ENCODE measurements around the gene POLN.

- TF ChIP-seq, protein P1, sequence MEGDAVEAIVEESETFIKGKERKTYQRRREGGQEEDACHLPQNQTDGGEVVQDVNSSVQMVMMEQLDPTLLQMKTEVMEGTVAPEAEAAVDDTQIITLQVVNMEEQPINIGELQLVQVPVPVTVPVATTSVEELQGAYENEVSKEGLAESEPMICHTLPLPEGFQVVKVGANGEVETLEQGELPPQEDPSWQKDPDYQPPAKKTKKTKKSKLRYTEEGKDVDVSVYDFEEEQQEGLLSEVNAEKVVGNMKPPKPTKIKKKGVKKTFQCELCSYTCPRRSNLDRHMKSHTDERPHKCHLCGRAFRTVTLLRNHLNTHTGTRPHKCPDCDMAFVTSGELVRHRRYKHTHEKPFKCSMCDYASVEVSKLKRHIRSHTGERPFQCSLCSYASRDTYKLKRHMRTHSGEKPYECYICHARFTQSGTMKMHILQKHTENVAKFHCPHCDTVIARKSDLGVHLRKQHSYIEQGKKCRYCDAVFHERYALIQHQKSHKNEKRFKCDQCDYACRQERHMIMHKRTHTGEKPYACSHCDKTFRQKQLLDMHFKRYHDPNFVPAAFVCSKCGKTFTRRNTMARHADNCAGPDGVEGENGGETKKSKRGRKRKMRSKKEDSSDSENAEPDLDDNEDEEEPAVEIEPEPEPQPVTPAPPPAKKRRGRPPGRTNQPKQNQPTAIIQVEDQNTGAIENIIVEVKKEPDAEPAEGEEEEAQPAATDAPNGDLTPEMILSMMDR (IDR thresholded peaks at IDR 0.05): no peak
- TF ChIP-seq BHLHE40 (IDR thresholded peaks at IDR 0.05; ENCODE audit: low read depth, low read length) (no peak), POLR2A (IDR thresholded peaks at IDR 0.05; ENCODE audit: low read length) (no peak), FOSL2 (IDR thresholded peaks at IDR 0.05) (no peak), FOSL2 (CRISPR knock-in tag; IDR thresholded peaks at IDR 0.05) (no peak), CEBPB (IDR thresholded peaks at IDR 0.05) (no peak), NR3C1 (IDR thresholded peaks at IDR 0.05) (no peak), SMC3 (IDR thresholded peaks at IDR 0.05) (no peak), CHD2 (IDR thresholded peaks at IDR 0.05; ENCODE audit: low read length, partially characterized antibody) (no peak), NFE2L2 (conservative IDR thresholded peaks at IDR 0.05; ENCODE audit: low read length) (no peak)
Observed at GRCh38 chr4:2095236-2096072, 146.5 kb downstream of the POLN start.
